Suppressor macrophage (primary cell): Measurements from ENCODE around the gene RAB7A.

Source experiments
- DNase-seq, 4 experiments: peaks; one replicate each; pipeline ENCODE4 v3.0.0-alpha.2; 2020 to 2022
- total RNA-seq, 17 experiments: gene quantifications; one replicate each; lab custom pipeline; 2026; ENCODE audit warnings: mixed read lengths in 6 of 17, inconsistent platforms in 3 of 17; lab: John Stamatoyannopoulos, UW

RAB7A gene
- 99.3 to 405 (median 170) reads per million in 17 experiments for total RNA-seq

GRCh38 chr3:128726023-128727016 lies at the start of gene RAB7A:
RAB7A (plus strand) TSS chr3:128726183; CDS start chr3:128795368, 69,185 bp downstream.
- peak; percentile 99 for DNase-seq

GRCh38 chr3:128679338-128679737 lies 46.6 kb upstream of the RAB7A start:
- DNase-seq: peak in 3 of 4 experiments; percentile 30 to 39 (median 33)

- DNase-seq: peak; percentile 99
These were observed 45.2 kb upstream of the RAB7A start for GRCh38 chr3:128680603-128681368.

DNA sequence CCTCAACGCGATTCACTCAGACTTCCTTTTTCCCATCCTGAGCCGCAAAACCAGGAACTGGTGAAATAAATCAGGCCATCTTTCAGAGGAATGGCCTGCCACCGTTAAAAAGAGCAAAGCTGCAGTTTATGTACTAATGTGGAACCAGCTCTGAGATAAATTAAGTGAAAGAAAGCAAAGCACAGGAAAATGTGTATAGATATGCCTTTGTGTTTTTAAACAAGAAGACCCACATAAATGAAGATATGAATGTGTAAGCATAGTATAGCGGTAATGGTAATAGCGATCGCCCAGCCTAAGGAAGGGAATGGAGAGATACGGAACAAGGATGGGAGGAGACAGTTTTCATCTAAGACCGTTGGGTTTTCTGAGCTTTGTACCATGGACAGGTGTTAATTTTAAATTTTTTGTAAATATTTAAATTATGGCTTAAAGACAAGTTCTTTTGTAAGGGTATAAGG lies 44.6 kb upstream of the RAB7A start:
- DNase-seq: no peak

GRCh38 chr3:128683957-128684356 lies 42.0 kb upstream of the RAB7A start:
- DNase-seq: peak in 2 of 4 experiments; percentile 16 to 18

DNA sequence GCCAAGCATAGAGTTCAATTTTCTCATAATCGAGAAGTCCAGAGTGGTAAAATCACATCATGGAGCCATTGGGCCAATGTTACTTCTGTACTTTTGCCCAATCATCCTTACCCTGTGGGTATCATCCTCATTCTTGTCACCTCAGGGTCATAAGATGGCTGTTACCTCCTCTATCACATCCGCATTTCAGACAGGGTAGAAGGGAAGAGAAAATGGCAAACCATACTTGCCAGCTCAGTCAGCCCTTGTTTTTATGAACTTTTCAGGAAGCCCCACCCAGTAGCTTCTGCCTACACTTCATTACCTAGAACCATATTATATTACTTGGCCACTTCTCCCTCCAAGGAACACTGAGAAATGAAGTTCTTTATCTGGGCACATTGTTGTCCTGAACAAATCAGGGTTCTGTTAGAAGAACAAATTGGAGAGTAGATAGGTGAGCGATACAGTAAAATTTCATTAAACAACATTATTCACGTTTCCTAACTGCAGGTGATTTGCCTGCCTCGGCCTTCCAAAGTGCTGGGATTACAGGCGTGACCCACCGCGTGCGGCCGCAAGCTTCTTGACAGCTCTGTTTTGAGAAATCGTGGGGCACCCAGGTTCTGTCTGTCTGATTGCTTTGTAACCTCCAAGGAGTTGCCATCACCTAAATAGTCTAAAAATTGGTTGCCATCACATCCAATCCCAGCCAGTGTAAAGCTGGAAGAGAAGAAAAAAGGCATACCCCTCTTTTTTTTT lies 40.8 kb upstream of the RAB7A start:
- DNase-seq: peak in 3 of 4 experiments; percentile 41 to 52 (median 51)

DNA sequence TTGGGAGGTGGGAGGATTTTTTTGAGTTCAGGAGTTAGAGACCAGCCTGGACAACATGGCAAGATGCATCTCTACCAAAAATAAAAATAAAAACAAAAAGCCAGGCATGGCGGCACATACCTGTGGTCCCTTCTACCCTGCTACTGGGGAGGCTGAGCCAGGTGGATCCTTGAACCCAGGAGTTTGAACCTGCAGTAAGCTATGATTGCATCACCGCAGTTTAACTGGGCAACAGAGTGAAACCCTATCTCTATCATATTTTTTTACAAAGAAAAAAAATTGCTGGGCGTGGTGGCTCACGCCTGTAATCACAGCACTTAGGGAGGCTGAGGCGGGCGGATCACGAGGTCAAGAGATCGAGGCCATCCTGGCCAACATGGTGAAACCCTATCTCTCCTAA lies 39.5 kb upstream of the RAB7A start:
- no peak for DNase-seq

DNA sequence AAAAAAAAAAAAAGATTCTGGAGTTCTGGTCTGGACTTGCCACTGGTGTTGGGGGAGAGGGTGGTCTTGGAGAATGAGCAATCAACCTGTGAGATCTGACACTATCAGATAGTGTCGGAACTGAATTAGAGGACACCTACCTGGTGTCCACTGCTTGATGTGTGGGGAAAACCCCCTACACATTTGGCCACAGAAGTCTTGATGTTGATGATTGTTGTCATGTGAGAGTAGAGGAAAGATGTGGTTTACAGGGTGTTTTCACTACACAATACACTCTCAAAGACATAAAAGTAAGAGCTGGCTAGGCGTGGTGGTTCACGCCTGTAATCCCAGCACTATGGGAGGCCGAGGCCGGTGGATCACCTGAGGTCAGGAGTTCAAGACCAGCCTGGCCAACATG lies 36.9 kb upstream of the RAB7A start:
- no peak for DNase-seq

DNA sequence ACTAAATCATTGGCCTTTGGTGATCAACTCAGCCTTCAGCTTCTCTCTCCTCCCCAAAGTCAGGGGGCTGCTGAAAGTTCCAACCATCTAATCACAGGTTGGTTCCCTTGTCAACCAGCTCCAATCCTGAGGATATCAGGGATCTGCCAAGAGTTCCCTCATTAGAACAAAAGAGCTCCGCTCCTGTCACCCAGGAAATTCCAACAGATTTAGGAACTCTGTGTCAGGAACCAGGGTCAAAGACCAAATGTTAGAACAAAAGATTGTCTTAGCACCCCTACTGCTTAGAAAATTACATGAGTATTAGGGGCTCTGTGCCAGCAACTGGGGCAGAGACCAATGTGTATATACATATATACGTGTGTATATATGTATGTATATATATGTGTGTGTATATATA lies 32.3 kb upstream of the RAB7A start:
- DNase-seq: no peak

GRCh38 chr3:128697341-128697740 lies 28.6 kb upstream of the RAB7A start:
- peak in 2 of 4 experiments; percentile 22 to 57 for DNase-seq

DNA sequence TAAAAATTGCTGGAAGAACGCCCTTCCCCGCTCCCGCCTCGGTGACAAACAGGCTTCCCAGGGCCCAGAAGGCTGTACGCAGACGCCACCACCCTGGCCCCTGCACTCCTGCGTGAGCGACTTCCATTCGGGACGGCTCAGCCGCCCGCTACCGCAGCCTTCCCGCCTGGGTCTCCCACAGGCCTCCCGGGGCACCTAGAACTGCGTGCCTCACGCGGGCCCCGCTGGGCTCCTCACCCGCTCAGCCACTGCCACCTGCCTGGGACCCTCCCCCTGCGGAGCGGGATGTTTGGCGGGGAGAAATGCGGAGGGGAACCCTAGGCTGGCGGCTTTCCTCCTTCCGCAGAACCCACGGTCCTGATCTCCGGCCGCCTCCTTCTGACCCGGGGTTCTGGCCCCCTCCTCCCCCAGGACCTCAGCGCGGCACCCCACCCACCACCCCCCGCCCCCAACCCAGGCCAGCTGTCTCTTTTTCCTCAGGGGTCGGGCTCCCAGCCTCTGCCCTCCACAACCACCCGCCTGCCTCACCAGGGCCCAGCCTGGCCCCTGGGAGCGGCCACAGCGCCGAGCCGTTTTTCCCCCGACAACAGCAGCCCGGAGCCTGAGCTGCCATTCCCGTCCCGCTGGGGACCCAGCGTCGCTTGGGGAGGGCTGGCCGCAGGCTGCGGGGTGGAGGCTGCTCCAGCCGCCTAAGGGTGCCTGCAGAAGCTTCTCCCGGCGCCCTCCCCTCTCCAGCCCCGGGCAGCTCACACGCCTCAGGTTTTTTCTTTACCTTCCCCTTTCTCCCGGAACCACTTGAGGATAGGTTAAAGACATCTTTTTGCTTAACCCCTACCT lies 27.6 kb upstream of the RAB7A start:
- DNase-seq: peak in 2 of 4 experiments; percentile 20 to 51

DNA sequence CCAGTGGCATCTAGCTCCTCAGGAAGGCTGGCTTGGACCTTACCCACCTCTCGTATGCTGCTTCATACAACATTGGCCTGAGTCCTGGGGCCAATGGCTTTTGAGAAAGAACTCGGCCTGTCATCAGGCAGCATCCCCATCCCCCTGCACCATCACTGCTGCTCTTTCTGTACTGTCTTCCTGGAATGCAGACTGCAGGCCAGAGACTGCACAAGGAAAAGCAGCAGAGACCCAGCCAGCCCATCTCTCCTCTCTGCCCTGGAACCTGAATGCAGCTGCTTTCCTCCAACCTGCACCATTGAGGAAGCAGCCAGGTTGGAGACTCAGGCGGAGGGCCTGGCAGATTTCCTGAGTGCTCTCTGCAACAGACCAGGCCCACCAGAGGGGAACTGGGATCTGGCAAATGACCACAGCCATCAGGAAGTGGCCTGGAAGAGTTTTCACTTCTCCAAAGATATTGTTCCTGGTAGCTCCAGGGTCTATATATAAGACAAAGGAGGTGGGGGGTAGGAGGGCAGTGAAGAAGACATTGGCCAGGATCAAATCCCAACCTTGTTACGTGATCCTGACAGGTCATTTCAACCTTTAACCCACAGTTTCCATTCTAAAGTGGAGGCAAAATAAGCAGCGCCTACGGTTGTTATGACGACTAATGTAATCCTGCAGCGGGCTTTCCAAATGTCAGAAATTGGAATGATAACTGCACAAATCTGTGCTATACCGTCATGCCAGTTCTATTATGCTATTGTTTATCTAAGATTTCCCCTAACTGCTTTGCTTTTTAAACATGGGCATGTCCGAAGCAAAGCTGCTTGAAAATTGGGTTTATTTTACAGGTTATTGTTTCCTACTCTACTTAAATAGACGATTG lies 24.4 kb upstream of the RAB7A start:
- peak in 3 of 4 experiments; percentile 61 to 67 (median 65) for DNase-seq

- DNase-seq: no peak
These were observed 23.6 kb upstream of the RAB7A start for GRCh38 chr3:128702391-128702790.

GRCh38 chr3:128703561-128703960 lies 22.4 kb upstream of the RAB7A start:
- no peak for DNase-seq

GRCh38 chr3:128706086-128706615 lies 19.8 kb upstream of the RAB7A start:
- no peak for DNase-seq

- DNase-seq: peak in 1 of 4 experiments; percentile 26
These were observed 18.0 kb upstream of the RAB7A start for GRCh38 chr3:128707928-128708494.

GRCh38 chr3:128709038-128709437 lies 16.9 kb upstream of the RAB7A start:
- no peak for DNase-seq

GRCh38 chr3:128709506-128710210 lies 16.3 kb upstream of the RAB7A start:
- DNase-seq: no peak
